Activated T-cell treated with anti-CD3 and anti-CD28 coated beads, Interleukin-2, amount 50 U/mL, for 1 hour (primary cell): Measurements from ENCODE around the gene ELMO3.

Experiments used
- DNase-seq: peaks from one replicate; pipeline ENCODE4 v3.0.0-alpha.2; 2020

The ELMO3 gene

GRCh38 chr16:67199808-67200198 lies 872 bp downstream of the ELMO3 start:
- DNase-seq, result no peak

- no peak for DNase-seq
These were observed 1.6 kb downstream of the ELMO3 start for GRCh38 chr16:67200491-67200890.

GRCh38 chr16:67201411-67202345 lies 2.7 kb downstream of the ELMO3 start:
- DNase-seq, result no peak

- no peak for DNase-seq
These were observed 3.5 kb downstream of the ELMO3 start for GRCh38 chr16:67202426-67202825.

- no peak for DNase-seq
These were observed 4.1 kb downstream of the ELMO3 start for GRCh38 chr16:67202956-67203493.

- no peak for DNase-seq
These were observed 5.1 kb downstream of the ELMO3 start for GRCh38 chr16:67204076-67204475.

GRCh38 chr16:67206129-67206837 lies 7.4 kb downstream of the ELMO3 start:
- no peak for DNase-seq

- no peak for DNase-seq
These were observed 7.9 kb downstream of the ELMO3 start for GRCh38 chr16:67206838-67207248.

GRCh38 chr16:67207249-67208091 lies 8.5 kb downstream of the ELMO3 start:
- DNase-seq, result no peak

GRCh38 chr16:67208154-67208896 lies 9.4 kb downstream of the ELMO3 start:
- no peak for DNase-seq

GRCh38 chr16:67209565-67209964 lies 10.6 kb downstream of the ELMO3 start:
- DNase-seq, result no peak

GRCh38 chr16:67210069-67210937 lies 11.4 kb downstream of the ELMO3 start:
- DNase-seq, result no peak

- no peak for DNase-seq
These were observed 12.7 kb downstream of the ELMO3 start for GRCh38 chr16:67211674-67212073.

- DNase-seq, result no peak
These were observed 13.8 kb downstream of the ELMO3 start for GRCh38 chr16:67212766-67213165.

GRCh38 chr16:67213197-67214019 lies 14.5 kb downstream of the ELMO3 start:
- DNase-seq, result no peak

- no peak for DNase-seq
These were observed 16.8 kb downstream of the ELMO3 start for GRCh38 chr16:67215706-67216105.

- DNase-seq, result no peak
These were observed 17.9 kb downstream of the ELMO3 start for GRCh38 chr16:67216612-67217490.

GRCh38 chr16:67223992-67224391 lies 25.1 kb downstream of the ELMO3 start:
- no peak for DNase-seq

GRCh38 chr16:67226295-67226803 lies 27.4 kb downstream of the ELMO3 start:
- no peak for DNase-seq
